WERI-Rb-1 (cell line): ENCODE data around the gene APOBEC2.

Experiments used
- DNase-seq: peaks from one replicate; pipeline ENCODE4 v3.0.0-alpha.2; 2020
- H3K27ac ChIP-seq: fragments of 250-450 bp; sonication (Bioruptor Pico); 2 replicates; pipeline ENCODE4 v1.5.1; 2020; ENCODE audit warnings: mild to moderate bottlenecking, moderate library complexity
- H3K27me3 ChIP-seq: fragments of 250-450 bp; sonication (Bioruptor Pico); 2 replicates; pipeline ENCODE4 v1.5.1; 2021; ENCODE audit warnings: mild to moderate bottlenecking, low read depth, moderate library complexity; ENCODE audit not compliant: insufficient read depth, severe bottlenecking
- H3K36me3 ChIP-seq: fragments of 250-450 bp; sonication (Bioruptor Pico); 2 replicates; pipeline ENCODE4 v1.5.1; 2020; ENCODE audit warnings: mild to moderate bottlenecking, moderate library complexity
- H3K4me3 ChIP-seq: 2 replicates; pipeline ENCODE4 v1.5.1; 2011; ENCODE audit warnings: low read depth, mild to moderate bottlenecking, control low read depth, low read length
- H3K9me3 ChIP-seq: fragments of 250-450 bp; sonication (Bioruptor Pico); 2 replicates; pipeline ENCODE4 v1.5.1; 2021; ENCODE audit warnings: mild to moderate bottlenecking, moderate library complexity; ENCODE audit not compliant: severe bottlenecking
- CTCF ChIP-seq: IDR thresholded peaks from 2 replicates; pipeline ENCODE4 v1.5.1; 2011; ENCODE audit warnings: low read depth, mild to moderate bottlenecking, control low read depth, inconsistent platforms, low read length

APOBEC2 gene

GRCh38 chr6:41100871-41101287 is 47.9 kb downstream of the APOBEC2 start:
- no peak for TF ChIP-seq CTCF
- H3K36me3 ChIP-seq, result peaks cover 54% of the 10 kb centered on the region
- H3K4me3 ChIP-seq, result no peak overlapping the region
- no peaks in the 10 kb centered on the region for H3K27me3 ChIP-seq
- H3K27ac ChIP-seq, result no peak overlapping the region
- H3K9me3 ChIP-seq, result peaks cover 2% of the 10 kb centered on the region
- DNase-seq, result no peak

- Histone ChIP-seq H3K36me3 (peaks cover 24% of the 10 kb centered on the region), H3K9me3 (peaks cover 2% of the 10 kb centered on the region), H3K27me3 (no peaks in the 10 kb centered on the region), H3K27ac (no peak overlapping the region), H3K4me3 (no peak overlapping the region)
- TF ChIP-seq CTCF, result no peak
- no peak for DNase-seq
Measured at GRCh38 chr6:41103847-41104246, 50.8 kb downstream of the APOBEC2 start.

GRCh38 chr6:41111017-41111416 is 58.0 kb downstream of the APOBEC2 start:
- Histone ChIP-seq H3K27me3 (no peaks in the 10 kb centered on the region), H3K9me3 (no peaks in the 10 kb centered on the region), H3K27ac (no peak overlapping the region), H3K4me3 (no peak overlapping the region), H3K36me3 (no peaks in the 10 kb centered on the region)
- no peak for TF ChIP-seq CTCF
- no peak for DNase-seq
